Thyroid gland (tissue), 4 donors: ENCODE data around the gene TENT4A. TPM values are rescaled to one million over a fixed set of nuclear protein-coding genes. Genes with fewer than 3 reads are reported as not detected.

Experiments
- DNase-seq, 2 donors: peaks; one replicate each; pipeline ENCODE4 v3.0.0-alpha.2; 2019
- H3K27ac ChIP-seq, 3 donors: fragments of 200-600 bp; sonication (generic); 1 replicate in 2 of 3; 2 replicates in 1 of 3; pipeline ENCODE4 v1.5.1; 2016 to 2019; ENCODE audit warnings: mild to moderate bottlenecking in 1 of 3, moderate library complexity in 1 of 3
- H3K27me3 ChIP-seq: fragments of 200-600 bp; sonication (generic); one replicate; pipeline ENCODE4 v1.5.1; 2019
- H3K36me3 ChIP-seq, 2 donors: fragments of 200-600 bp; sonication (generic); one replicate each; pipeline ENCODE4 v1.5.1; 2016 to 2019
- H3K4me1 ChIP-seq, 2 donors: fragments of 200-600 bp; sonication (generic); one replicate each; pipeline ENCODE4 v1.5.1; 2017 to 2019
- H3K4me3 ChIP-seq, 3 donors: fragments of 200-600 bp; sonication (generic); replicated peaks in 1 of 3; 1 replicate in 2 of 3; 2 replicates in 1 of 3; pipeline ENCODE4 v1.5.1; 2016; ENCODE audit warnings: mild to moderate bottlenecking in 1 of 3
- H3K9me3 ChIP-seq: fragments of 200-600 bp; sonication (generic); one replicate; pipeline ENCODE4 v1.5.1; 2017
- POLR2A ChIP-seq, 2 donors: fragments of 450-650 bp; IDR thresholded peaks; one replicate each; pipeline ENCODE4 v1.6.1; 2017; ENCODE audit warnings: antibody characterized with exemption in 2 of 2, mild to moderate bottlenecking in 2 of 2, moderate library complexity in 1 of 2
- WGBS, 2 donors: methylation state at CpG; one replicate each; pipeline ENCODE4 v1.1.5; 2017; 5-methylcytosine and 5-hydroxymethylcytosine counted together
- intact Hi-C: fragments of 100-400 bp; cut with DNase I; formaldehyde crosslinking; loops from one replicate; pipeline ENCODE4 v1.15.1; 2023
- total RNA-seq, 4 donors: library from RNA; depleted of rRNA; stranded (reverse); fragments of >200 nt; gene quantifications; one replicate each; pipeline ENCODE4 v1.2.3, GENCODE V29; 2016
- TF ChIP-seq, protein P1 (sequence below), 6 experiments: fragments of 200-600 bp in 3 of 6; fragments of 450-650 bp in 3 of 6; sonication (generic) in 3 of 6; IDR thresholded peaks; one replicate each; pipeline ENCODE4 v1.5.1; 2016 to 2019; ENCODE audit warnings: antibody characterized with exemption in 6 of 6, mild to moderate bottlenecking in 2 of 6, inconsistent platforms in 1 of 6, moderate library complexity in 1 of 6

TENT4A gene
- total RNA-seq, 4 donors from 2014 or later, result 19.8 to 41.2 (median 29.4) TPM

DNA sequence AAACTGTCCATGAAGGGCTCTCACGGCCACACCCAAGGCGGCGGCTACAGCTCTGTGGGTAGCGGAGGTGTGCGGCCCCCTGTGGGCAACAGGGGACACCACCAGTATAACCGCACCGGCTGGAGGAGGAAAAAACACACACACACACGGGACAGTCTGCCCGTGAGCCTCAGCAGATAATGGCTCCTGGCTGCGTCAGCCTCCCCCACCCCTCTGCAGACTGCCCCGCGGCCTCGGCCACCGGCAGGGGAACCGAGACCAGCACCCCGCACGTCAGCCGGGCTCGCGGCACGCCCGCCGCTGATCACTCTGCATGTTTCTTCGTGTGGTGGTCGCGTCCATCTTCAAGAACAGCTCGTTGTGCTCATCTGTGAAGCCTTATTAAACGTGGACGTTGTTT lies 41.5 kb downstream of the TENT4A start:
- Histone ChIP-seq H3K36me3 (peaks cover 47 to 70% of the 10 kb centered on the region in 2 donors), H3K27me3 (no peaks in the 10 kb centered on the region), H3K4me1 (peaks cover 0 to 4% of the 10 kb centered on the region in 2 donors), H3K27ac (no peak overlapping the region), H3K4me3 (no peak overlapping the region), H3K9me3 (no peaks in the 10 kb centered on the region)
- WGBS, 2 donors, result 96 to 97% methylated on average over 23 to 27 of the region's 29 CpGs
- DNase-seq, result no peak
- intact Hi-C loops, result no loop called here
- TF ChIP-seq, protein P1, sequence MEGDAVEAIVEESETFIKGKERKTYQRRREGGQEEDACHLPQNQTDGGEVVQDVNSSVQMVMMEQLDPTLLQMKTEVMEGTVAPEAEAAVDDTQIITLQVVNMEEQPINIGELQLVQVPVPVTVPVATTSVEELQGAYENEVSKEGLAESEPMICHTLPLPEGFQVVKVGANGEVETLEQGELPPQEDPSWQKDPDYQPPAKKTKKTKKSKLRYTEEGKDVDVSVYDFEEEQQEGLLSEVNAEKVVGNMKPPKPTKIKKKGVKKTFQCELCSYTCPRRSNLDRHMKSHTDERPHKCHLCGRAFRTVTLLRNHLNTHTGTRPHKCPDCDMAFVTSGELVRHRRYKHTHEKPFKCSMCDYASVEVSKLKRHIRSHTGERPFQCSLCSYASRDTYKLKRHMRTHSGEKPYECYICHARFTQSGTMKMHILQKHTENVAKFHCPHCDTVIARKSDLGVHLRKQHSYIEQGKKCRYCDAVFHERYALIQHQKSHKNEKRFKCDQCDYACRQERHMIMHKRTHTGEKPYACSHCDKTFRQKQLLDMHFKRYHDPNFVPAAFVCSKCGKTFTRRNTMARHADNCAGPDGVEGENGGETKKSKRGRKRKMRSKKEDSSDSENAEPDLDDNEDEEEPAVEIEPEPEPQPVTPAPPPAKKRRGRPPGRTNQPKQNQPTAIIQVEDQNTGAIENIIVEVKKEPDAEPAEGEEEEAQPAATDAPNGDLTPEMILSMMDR (IDR thresholded peaks at IDR 0.05), result no peak
- no peak for TF ChIP-seq POLR2A (IDR thresholded peaks at IDR 0.05)

DNA sequence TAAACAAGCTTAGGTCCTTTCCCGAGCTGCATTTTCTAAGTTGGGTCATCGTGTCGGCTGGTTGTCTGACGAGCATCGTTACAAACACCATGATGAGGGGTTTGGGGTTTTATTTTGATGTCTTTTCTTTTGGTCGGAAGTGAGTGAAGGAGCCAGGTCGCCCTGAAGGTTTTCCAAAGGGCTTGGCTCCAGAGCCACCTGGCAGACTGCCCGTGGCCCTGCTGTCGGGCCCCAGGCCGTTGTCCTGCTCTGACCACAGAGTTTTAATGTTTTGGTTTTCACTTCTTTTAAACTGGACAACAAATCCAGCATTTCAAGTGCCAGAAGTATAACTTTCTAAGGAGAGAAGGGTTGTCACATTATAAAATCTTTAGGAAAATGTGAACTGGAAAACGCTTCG lies 42.3 kb downstream of the TENT4A start:
- no peaks in the 10 kb centered on the region for H3K27me3 ChIP-seq
- no peaks in the 10 kb centered on the region for H3K9me3 ChIP-seq
- H3K4me1 ChIP-seq, result peaks cover 0 to 4% of the 10 kb centered on the region in 2 donors
- DNase-seq, result no peak
- H3K4me3 ChIP-seq, result no peak overlapping the region
- peaks cover 47 to 70% of the 10 kb centered on the region in 2 donors for H3K36me3 ChIP-seq
- no peak for TF ChIP-seq POLR2A (IDR thresholded peaks at IDR 0.05)
- TF ChIP-seq, protein P1 (IDR thresholded peaks at IDR 0.05), result no peak
- WGBS, 2 donors, result 92 to 93% methylated on average over 12 of the region's 12 CpGs
- intact Hi-C loops, result no loop called here
- no peak overlapping the region for H3K27ac ChIP-seq

DNA sequence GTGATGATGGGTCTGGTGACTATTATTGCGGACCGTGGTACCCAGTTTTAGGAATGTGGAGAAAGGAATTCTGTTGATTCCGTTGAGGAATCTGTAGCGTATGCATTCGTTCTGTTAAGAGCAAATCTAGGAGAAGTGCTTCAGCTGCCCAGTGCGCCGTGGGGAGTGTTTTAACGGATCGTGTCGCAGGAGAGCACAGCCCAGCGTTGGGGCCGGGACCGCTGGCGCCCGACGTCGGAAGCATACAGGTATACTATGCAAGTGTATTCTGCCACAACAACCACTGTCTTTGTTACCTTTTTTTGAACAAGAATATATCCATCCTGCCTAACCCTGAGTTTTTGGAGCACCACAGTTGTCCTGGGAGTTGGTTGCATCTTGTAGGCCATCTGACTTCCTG lies 42.7 kb downstream of the TENT4A start:
- no peaks in the 10 kb centered on the region for H3K9me3 ChIP-seq
- no peak overlapping the region for H3K27ac ChIP-seq
- no peak overlapping the region for H3K4me3 ChIP-seq
- no peak for DNase-seq
- intact Hi-C loops, result no loop called here
- WGBS, 2 donors, result 95 to 96% methylated on average over 17 of the region's 17 CpGs
- H3K27me3 ChIP-seq, result no peaks in the 10 kb centered on the region
- TF ChIP-seq POLR2A (IDR thresholded peaks at IDR 0.05), result no peak
- H3K4me1 ChIP-seq, result peaks cover 0 to 4% of the 10 kb centered on the region in 2 donors
- H3K36me3 ChIP-seq, result peaks cover 45 to 68% of the 10 kb centered on the region in 2 donors

DNA sequence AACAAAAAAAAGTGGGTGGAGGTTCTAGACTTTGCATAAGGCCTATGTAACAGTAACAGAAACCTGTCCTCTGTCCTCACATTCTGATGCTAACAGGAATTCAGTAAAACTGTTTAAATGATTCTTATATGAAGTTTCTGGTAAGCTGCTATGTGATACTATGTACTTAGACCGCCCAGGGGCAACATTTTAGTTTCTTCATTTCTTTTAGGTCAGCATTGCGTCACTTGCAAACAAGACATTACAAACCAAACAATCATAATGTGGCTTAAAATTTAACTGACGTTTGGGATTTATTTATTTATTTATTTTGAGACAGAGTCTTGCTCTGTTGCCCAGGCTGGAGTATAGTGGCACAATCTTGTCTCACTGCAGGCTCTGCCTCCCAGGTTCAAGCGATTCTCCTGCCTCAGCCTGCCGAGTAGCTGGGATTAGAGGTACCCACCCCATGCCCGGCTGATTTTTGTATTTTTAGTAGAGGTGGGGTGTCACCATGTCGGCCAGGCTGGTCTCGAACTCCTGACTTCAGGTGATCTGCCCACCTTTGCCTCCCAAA lies 44.3 kb downstream of the TENT4A start:
- peaks cover 0 to 4% of the 10 kb centered on the region in 2 donors for H3K4me1 ChIP-seq
- DNase-seq, result no peak
- H3K36me3 ChIP-seq, result peaks cover 30 to 54% of the 10 kb centered on the region in 2 donors
- H3K9me3 ChIP-seq, result no peaks in the 10 kb centered on the region
- H3K27ac ChIP-seq, result no peak overlapping the region
- TF ChIP-seq, protein P1 (IDR thresholded peaks at IDR 0.05), result no peak
- TF ChIP-seq POLR2A (IDR thresholded peaks at IDR 0.05), result no peak
- no peak overlapping the region for H3K4me3 ChIP-seq
- intact Hi-C loops, result no loop called here
- WGBS, 2 donors, result 92 to 95% methylated on average over 8 of the region's 8 CpGs
- no peaks in the 10 kb centered on the region for H3K27me3 ChIP-seq

DNA sequence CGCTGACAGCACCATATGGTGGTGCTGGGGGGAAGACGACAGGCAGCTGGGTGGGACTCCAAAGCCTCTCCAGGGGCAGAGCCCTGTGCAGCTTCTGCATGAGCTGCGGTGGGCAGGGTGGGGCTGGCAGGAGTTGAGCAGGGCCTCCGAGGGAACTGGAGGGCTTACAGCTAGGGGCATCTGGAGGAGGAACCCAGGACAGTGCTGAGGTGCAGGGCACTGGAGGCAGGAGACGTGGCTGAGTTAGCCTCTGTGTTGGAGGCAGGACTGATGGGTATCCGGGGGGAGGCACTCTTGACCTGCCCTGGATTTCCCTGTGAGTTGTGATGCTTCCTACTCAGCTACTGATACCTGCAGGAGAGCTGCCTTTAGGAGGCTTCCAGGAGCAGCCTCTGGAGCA lies 45.0 kb downstream of the TENT4A start:
- Histone ChIP-seq H3K36me3 (peaks cover 23 to 46% of the 10 kb centered on the region in 2 donors), H3K9me3 (no peaks in the 10 kb centered on the region), H3K4me1 (peaks cover 0 to 4% of the 10 kb centered on the region in 2 donors), H3K27me3 (no peaks in the 10 kb centered on the region), H3K27ac (no peak overlapping the region), H3K4me3 (no peak overlapping the region)
- WGBS, 2 donors, result 84 to 89% methylated on average over 4 to 5 of the region's 6 CpGs
- intact Hi-C loops, result no loop called here
- no peak for DNase-seq
- TF ChIP-seq, protein P1 (IDR thresholded peaks at IDR 0.05), result no peak
- no peak for TF ChIP-seq POLR2A (IDR thresholded peaks at IDR 0.05)
